EH (cell line): ENCODE measurements around the gene DHFR.
"Not testable (repeated sequence)": the region's sequence is repeated elsewhere in the genome, so short reads cannot be mapped to it uniquely, and the experiment has no call there.

ENCODE experiments used
- DNase-seq: peaks from one replicate; pipeline ENCODE4 v3.0.0-alpha.2; 2015; ENCODE audit warnings: low read depth

DHFR gene

GRCh38 chr5:80654391-80655230 is at the start of gene DHFR, which contains the start of gene MSH3:
Gene DHFR, minus strand, starts transcription at chr5:80654983. Its CDS starts 494 bp downstream, at chr5:80654489.
Gene MSH3, plus strand, starts transcription at chr5:80654652. Its CDS starts 76 bp downstream, at chr5:80654728.
- peak; percentile 93 for DNase-seq

- DNase-seq, result no peak
Observed at GRCh38 chr5:80704221-80704620, 49.4 kb upstream of the DHFR start.

GRCh38 chr5:80703747-80704146 is 49.0 kb upstream of the DHFR start:
- DNase-seq, result no peak

- no peak for DNase-seq
Observed at GRCh38 chr5:80703291-80703690, 48.5 kb upstream of the DHFR start.

GRCh38 chr5:80701597-80701996 is 46.8 kb upstream of the DHFR start:
- no peak for DNase-seq

- DNase-seq, result no peak
Observed at GRCh38 chr5:80698369-80698768, 43.6 kb upstream of the DHFR start.

GRCh38 chr5:80697100-80697499 is 42.3 kb upstream of the DHFR start:
- DNase-seq, result no peak

- DNase-seq, result no peak
Observed at GRCh38 chr5:80696450-80696849, 41.7 kb upstream of the DHFR start.

GRCh38 chr5:80695666-80696065 is 40.9 kb upstream of the DHFR start:
- no peak for DNase-seq

GRCh38 chr5:80689627-80690026 is 34.8 kb upstream of the DHFR start:
- no peak for DNase-seq

- no peak for DNase-seq
Observed at GRCh38 chr5:80688648-80689420, 34.1 kb upstream of the DHFR start.

GRCh38 chr5:80686757-80687156 is 32.0 kb upstream of the DHFR start:
- DNase-seq, result peak; percentile 31

- DNase-seq, result no peak
Observed at GRCh38 chr5:80676706-80677105, 21.9 kb upstream of the DHFR start.

- DNase-seq, result peak; percentile 74
Observed at GRCh38 chr5:80672140-80672736, 17.5 kb upstream of the DHFR start.

- DNase-seq, result no peak
Observed at GRCh38 chr5:80668016-80668969, 13.5 kb upstream of the DHFR start.

GRCh38 chr5:80667384-80667783 is 12.6 kb upstream of the DHFR start:
- DNase-seq, result no peak

- DNase-seq, result no peak
Observed at GRCh38 chr5:80665057-80665456, 10.3 kb upstream of the DHFR start.

GRCh38 chr5:80662108-80662507 is 7.3 kb upstream of the DHFR start:
- no peak for DNase-seq

- DNase-seq, result not testable (repeated sequence)
Observed at GRCh38 chr5:80660661-80661060, 5.9 kb upstream of the DHFR start.

GRCh38 chr5:80659106-80659505 is 4.3 kb upstream of the DHFR start:
- peak; percentile 68 for DNase-seq

- peak; percentile 54 for DNase-seq
Observed at GRCh38 chr5:80656425-80656824, 1.6 kb upstream of the DHFR start.
